Retina (tissue), 1 donor: Measurements from ENCODE around the gene MRTFB.

Source experiments
- DNase-seq: peaks from one replicate; pipeline ENCODE4 v3.0.0-alpha.2; 2016

The MRTFB gene

GRCh38 chr16:14298374-14299122 lies 227.4 kb downstream of the MRTFB start:
- DNase-seq, result no peak

- DNase-seq, result peak; percentile 51
These were observed 229.6 kb downstream of the MRTFB start for GRCh38 chr16:14300705-14301168.

- DNase-seq, result no peak
These were observed 230.3 kb downstream of the MRTFB start for GRCh38 chr16:14301169-14302030.

GRCh38 chr16:14302031-14302398 lies 230.9 kb downstream of the MRTFB start:
- no peak for DNase-seq

GRCh38 chr16:14302399-14303181 lies 231.5 kb downstream of the MRTFB start:
- DNase-seq, result peak; percentile 51

- peak; percentile 51 for DNase-seq
These were observed 232.1 kb downstream of the MRTFB start for GRCh38 chr16:14303182-14303618.

GRCh38 chr16:14303639-14304394 lies 232.7 kb downstream of the MRTFB start:
- peak; percentile 45 for DNase-seq

- DNase-seq, result peak; percentile 73
These were observed 233.9 kb downstream of the MRTFB start for GRCh38 chr16:14304891-14305460.

GRCh38 chr16:14306485-14307058 lies 235.5 kb downstream of the MRTFB start:
- DNase-seq, result no peak

GRCh38 chr16:14307059-14307526 lies 236.0 kb downstream of the MRTFB start:
- no peak for DNase-seq

- DNase-seq, result no peak
These were observed 236.6 kb downstream of the MRTFB start for GRCh38 chr16:14307527-14308367.

GRCh38 chr16:14308368-14308723 lies 237.2 kb downstream of the MRTFB start:
- DNase-seq, result no peak

- no peak for DNase-seq
These were observed 238.1 kb downstream of the MRTFB start for GRCh38 chr16:14309001-14309886.

GRCh38 chr16:14309906-14310305 lies 238.8 kb downstream of the MRTFB start:
- no peak for DNase-seq

GRCh38 chr16:14310519-14310991 lies 239.4 kb downstream of the MRTFB start:
- no peak for DNase-seq

GRCh38 chr16:14314116-14314515 lies 243.0 kb downstream of the MRTFB start:
- no peak for DNase-seq

GRCh38 chr16:14315683-14316320 lies 244.7 kb downstream of the MRTFB start:
- DNase-seq, result no peak
